NOMO-1 (cell line): ENCODE results near the gene MAPK12.

Experiments used
- DNase-seq, 2 experiments: peaks; one replicate each; lab custom pipeline; 2025; ENCODE audit not compliant: unreplicated experiment in 2 of 2; lab: John Stamatoyannopoulos, UW

The MAPK12 gene

DNA sequence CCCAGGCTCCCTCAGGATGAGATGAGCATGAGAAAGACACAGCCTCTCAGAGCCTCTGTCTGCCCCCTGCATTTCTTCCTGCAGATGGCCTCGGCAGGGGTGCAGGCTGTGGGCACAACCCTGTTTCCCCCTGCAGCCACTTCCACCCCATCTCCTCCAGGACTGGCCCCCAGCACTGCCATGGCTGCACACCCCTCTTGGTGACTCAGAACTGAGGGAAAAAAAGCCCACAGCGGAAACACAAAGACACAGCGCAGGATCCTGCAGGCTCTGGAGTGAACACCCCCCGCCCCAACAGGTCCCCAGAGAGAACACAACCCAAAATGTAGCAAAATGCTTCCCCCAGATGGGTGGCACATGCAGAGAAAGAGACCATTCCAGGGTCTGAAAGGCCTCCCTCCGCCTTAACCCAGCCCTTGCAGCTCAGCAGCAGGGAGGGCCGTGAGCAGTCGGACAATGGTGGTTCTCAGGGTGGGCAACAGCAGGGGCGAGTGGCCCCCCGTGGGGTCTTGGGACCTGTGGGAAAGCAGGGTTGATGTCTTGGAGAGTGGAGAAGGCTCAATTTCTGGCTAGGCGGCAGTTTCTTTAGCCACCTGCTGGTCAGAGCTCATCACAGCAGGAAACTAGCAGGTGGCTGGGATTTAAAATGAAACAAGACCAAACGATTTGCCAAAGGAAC, 24.6 kb downstream of the MAPK12 start:
- no peak for DNase-seq

DNA sequence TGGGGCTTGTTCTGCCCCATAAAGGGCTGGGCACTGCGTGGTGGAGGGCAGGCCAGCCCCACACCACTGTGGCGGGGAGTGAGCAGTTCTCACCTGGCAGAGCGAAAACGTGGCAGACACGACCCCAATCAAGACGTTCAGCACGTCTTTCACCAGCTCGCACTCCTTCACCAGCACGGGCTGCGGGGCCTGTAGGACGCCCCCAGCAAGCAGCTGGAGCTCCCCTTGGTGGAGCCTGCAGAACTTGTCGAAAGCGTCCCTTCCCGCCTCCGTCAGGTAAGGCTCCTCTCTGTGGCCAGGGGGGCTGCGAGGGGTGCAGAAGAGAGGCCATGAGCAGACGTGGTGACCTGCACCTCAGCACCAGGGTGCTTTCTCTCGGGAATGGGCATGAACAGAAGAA, 28.3 kb downstream of the MAPK12 start:
- DNase-seq, result no peak

DNA sequence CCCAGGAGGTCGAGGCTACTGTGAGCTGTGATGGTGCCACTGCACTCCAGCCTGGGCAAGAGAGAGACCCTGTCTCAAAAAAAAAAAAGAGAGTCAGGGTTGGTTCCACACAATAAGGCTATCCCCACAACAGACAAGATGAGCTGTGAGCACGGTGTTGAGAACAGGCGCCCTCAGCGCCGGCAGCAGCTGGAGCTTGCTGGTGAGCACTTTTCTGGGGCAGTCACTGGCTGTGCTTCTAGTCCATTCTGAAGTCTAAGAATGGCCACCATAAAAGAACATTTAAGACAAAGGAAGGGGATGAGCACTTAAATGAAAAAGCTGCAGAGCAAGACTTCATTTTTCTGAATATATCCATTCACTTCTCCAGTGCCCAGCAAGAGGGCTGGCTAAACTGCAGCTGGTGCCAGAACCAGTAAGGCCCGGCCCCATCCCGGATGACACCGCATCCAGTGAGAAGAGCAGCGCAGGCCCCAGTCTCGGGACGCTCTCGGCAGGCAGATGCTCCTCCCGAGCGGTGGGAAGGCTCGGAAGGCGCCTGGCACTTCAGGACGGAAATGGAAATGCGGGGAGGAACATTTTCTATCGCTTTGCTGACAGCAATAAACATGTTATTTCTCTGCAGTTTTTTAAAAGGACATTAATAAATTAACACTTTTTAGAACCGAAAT, 28.9 kb downstream of the MAPK12 start:
- DNase-seq, result no peak

DNA sequence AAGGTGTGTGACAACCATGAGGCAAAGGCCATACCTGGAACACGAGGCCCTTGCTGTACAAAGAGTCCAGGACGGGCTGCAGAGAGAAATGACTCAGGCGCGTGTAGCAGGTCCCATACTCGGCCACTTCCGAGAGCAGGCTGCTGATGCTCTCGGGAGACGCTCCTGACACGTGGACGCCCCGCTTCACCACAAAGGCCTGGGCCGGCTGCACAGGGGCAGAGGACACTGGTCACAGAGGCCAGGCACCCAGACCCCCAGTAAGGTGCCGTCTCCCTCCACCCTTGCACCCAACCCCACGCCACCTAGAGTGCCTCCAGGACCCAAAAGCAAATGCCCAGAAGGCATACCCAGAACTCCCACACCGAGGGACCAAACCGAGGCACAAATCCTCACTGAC, 32.1 kb downstream of the MAPK12 start:
- no peak for DNase-seq

DNA sequence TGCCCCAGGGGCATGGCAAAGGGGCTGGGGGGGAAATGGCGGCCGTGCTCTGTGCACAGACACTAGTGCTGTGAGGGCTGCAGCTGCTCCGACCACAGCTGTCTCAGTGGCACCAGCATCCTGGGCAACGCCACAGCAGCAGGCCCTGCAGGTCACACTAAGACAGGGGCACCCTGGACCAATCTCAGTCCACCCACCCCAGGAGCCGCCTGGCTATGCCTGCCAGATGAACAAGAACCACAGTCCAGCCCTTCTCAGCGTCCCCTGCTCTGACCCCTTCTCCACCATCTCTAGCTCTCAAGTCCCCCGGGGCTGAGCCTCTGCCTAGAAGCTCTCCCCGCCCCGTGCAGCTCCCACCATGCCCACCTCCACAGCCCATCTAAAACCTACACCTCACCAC, 33.1 kb downstream of the MAPK12 start:
- no peak for DNase-seq

DNA sequence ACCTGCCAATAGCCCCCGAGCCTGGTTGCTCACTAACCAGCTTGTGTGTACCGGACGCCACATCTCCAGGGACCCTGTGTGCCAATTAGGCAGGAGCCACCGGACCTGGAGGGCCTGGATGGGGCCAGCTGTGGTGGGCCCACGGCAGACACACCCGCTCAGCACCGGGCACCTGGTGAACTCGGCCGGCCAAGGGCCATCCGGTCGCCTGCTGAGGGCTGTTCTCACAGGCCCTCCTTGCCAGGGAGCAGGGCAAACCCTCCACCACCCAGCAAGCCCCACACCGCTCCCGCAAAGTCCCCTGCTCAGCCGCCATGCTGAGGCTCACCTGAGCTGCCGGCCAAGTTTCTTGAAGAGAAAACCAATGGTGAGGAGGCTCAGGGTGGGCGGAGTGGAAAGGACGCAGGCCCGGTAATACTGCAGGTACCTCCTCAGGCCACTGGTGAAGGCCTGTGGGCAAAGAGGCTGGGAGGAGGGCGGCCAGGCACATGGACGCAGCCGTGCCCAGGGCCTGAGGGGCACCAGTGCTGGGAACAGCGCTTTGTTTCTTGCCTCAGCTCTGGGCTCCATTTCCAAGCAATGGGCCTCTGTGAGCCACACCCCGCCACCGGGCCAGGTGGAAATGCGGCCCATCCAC, 33.8 kb downstream of the MAPK12 start:
- no peak for DNase-seq

DNA sequence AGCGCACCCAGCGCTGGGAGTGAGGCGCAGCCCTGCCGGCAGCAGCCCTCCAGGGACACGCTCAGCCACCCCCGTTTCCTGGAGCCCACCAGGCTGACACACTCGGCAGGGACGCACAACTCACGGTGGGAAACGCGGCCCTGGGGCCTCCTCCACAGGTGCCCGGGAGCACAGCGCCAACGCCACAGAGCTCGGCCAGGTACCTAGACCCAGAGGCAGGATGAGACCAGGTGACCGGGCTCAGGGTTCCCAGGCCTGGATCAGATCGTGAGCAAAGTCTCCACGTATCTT, 34.7 kb downstream of the MAPK12 start:
- no peak for DNase-seq

DNA sequence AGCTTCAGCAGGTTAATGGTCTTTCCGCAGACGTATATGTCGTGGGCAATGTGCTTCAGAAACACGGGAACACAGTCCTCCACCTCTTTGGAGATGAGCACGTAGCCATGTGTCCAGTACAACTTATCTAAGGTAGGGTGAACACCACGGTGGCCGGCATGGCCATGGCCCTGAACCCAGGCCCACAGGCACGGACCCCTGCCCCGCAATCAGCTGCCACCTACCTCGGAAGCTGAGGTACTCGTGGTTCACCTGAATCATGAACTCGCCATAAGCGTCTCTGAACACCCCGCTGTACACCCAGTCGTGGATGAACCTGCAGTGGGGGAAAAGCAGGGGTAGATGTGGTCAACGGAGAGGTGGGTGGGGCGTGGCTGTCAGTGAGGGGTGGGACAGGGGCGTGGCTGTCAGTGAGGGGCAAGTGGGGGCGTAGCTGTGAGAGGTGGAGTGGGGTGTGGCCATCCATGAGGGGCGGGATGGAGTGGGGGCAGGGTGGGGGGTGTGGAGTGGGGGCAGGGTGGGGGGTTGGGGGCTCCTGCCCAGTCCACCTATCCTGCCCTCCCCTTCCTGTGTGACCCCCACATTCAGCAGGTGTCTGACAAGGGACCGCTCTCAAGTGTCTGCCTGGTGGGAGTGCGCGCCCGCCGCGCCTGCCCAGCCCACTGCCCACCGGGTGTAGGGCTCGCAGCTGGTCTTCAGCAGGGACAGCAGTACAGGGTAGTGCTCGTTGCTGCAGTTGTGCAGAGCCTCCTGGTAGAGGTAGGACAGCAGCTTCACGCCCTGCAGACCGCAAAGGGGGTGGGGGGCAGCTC, 35.2 kb downstream of the MAPK12 start:
- no peak for DNase-seq

DNA sequence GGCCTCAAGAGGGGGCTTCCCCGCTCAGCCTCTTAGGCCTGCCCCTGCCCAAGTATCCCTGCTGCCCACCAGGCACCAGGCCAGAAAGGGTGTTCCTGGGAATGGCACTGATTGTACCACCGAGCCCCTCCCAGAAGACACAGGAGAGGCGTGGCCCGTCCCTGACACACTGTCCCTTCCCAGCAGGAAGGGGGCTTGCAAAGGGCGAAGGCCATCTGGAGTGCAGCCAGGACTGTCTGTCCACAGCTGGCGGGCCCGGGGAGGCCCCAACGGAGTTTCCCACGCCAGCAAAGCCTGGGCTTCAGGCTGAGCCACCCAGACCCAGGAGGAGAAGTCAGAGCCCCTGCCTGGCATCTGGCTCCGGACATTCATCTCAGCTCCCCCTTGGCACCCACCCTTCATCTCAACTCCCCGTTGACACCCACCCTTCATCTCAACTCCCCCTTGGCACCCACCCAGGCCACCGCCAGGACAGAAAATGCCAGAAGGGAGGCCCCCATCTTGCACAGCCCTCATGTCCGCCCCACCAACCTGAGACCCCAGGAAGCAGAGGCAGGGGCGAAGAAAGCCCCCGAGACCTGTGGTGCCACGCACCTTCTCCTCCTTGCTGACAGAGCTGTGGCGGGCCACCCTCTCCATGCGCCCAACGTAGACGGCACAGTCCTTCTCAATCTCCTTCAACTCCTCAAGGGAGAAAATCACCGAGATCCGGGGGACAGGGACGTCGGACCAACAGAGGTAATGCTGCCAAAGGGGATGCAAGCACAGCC, 36.1 kb downstream of the MAPK12 start:
- DNase-seq, result no peak

DNA sequence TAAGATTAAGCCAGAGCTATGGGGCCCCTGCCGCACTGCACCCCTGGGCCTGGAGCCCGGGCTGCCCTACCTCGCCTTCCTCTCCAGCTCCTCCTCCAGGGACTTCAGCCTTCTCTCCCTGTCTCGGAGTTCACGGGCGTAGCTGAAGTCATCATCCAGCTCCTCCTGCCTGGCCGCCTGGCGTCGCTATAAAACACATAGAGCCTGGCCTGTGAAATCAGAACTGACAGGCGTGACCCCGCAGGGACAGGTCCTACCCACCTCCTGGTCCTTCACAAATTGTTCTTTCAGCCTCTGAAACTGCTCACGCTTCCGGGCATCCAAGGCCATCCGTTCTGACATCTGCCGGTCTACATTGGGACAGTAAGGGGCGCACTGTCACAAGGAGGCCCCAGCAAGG, 37.4 kb downstream of the MAPK12 start:
- no peak for DNase-seq

DNA sequence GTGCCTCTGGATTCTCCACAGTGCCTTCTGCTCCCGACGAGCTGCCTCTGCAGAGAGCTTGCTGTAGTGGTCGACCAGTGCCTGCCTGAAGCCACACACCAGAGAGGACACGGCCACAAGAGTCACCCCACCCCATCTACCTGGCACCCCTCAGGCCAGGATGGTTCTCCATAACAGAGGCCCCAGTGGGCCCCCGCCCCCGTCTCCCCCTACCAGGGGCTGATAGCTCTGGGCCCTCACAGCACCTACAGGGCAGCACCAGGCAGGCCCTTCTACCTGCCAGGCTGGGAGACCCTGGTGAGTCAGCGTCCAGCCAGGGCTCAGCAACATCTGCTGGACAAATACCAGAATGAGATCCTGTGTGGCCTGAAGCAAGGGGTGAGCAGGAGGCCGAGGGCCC, 39.0 kb downstream of the MAPK12 start:
- DNase-seq, result no peak

DNA sequence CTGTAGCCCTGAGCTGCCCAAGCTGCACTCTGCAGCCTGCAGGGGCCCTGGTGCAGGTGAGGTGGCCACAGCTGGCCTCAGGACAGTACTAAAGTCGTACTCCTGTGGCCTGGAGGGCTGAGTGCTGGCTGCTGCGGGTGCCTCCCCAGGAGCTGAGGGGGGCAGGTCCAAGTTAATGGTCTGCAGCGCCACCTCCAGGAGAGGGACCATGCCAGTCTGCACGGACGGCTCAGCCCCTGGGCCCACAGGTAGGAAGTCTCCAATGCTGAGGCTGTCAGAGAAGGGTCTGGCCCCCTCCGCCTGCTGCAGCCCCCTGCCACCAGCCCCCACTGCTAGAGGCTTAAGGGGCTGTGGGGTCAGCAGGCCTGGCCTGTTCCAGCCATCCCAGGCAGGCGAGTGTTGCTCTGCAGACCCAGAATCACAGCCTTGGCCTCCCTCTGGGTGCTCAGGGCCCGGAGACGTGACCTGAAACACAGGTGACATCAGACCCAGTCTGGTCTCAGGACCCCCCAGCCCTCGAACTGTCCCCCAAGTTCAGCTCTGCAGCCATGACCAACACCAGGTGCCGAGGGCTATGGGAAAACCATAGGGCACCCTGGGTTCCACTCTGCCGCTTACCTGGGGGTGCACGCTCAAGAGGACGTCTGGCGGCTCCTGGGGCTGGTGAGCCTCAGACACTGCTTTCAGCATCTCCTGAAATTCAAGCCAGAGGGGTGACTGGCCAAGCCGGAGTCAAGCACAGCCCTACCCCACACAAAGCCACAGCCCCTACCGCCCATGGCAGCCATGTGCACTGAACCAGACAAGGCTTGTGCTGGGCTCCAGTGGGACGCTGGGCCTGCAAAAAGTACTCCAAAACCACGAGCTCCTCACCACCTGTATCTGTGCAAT, 39.8 kb downstream of the MAPK12 start:
- no peak for DNase-seq

DNA sequence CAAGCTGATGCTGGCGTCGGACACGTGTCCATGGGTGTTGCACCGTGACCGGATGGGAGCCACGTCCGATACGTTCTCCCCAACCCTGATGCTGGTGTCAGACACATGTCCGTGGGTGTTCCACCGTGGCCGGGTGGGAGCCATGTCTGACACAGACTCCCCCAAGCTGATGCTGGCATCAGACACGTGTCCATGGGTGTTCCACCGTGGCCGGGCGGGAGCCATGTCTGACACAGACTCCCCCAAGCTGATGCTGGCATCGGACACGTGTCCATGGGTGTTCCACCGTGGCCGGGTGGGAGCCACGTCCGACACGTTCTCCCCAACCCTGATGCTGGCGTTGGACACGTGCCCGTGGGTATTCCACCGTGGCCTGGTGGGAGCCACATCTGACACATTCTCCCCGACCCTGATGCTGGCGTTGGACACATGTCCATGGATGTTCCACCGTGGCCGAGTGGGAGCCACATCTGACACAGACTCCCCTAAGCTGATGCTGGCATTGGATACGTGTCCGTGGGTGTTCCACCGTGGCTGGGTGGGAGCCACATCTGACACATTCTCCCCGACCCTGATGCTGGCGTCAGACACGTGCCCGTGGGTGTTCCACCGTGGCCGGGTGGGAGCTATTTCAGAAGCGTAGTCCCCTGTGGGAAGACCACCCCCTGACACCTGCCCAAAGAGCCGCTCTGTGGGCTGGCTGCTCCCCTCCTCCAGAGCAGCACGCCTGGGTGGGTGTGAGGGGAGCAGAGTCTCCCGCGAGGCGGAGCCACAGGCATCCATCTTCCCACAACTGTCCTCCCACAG, 40.7 kb downstream of the MAPK12 start:
- DNase-seq, result no peak

DNA sequence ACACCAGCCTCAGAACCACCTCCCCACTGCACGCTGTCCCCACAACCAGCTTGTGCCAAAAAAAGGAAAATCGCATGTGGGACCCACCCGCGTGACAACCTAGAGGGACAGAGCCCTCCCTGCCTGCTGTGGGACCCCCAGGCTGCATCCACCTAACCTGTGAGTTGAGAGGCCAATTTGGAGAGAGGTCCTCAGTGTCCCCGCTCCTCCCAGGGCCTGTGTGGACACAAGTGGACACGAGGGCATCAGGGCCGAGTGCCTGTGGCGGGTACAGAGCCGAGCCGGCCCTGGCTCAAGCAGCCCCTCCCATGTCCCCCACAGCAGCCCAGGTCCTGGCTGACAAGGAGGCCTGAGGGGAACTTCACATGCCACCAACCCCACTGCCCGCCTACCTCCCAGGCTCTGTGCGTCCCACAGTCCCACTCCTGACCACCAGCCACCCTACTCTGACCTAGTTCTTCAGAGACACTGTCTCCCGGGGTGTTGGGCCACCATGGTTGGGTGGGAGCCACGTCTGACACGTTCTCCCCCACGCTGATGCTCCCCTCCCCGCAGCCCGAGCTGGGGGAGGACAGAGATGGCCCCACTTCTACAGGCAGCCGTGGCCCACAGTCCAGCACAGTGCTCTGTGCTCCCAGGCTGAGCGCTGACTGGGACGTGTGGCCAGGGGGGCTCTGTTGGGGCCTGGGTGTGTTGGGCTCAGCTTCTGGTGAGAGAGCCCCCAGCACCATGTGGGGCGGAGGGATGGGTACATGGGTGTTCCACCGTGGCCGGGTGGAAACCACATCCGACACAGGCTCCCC, 41.5 kb downstream of the MAPK12 start:
- DNase-seq, result no peak

DNA sequence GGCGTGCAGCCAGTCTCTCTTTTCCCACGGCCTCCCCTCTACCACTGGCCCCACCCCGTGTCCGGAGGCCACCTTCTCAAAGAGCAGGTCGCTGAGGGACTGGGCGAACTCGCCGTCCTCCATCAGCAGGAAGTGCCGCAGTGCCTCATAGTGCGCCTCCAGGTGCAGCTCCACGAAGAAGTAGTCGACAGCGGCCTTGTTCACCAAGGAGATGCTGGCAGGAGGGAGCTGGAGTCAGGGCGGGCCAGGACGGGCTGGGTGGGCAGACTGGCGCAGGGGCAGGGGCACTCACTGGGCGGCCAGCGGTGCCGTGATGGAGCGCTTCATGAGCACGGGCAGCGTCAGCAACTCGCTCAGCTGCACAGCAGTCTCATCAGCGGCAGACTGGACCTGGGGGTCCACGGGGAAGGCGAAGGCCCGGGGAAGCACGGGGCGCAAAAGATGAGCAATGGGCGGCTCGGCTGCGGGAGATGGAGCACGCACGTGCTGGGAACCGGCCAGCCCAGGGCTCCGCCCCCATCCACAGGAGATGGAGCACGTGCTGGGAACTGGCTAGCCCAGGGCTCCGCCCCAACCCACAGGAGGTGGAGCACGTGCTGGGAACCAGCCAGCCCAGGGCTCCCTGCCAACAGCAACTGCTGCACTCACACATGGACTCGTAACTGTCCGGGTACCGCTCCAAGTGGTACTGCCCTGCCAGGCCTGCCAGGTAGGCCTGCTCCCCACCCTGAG, 42.3 kb downstream of the MAPK12 start:
- no peak for DNase-seq

DNA sequence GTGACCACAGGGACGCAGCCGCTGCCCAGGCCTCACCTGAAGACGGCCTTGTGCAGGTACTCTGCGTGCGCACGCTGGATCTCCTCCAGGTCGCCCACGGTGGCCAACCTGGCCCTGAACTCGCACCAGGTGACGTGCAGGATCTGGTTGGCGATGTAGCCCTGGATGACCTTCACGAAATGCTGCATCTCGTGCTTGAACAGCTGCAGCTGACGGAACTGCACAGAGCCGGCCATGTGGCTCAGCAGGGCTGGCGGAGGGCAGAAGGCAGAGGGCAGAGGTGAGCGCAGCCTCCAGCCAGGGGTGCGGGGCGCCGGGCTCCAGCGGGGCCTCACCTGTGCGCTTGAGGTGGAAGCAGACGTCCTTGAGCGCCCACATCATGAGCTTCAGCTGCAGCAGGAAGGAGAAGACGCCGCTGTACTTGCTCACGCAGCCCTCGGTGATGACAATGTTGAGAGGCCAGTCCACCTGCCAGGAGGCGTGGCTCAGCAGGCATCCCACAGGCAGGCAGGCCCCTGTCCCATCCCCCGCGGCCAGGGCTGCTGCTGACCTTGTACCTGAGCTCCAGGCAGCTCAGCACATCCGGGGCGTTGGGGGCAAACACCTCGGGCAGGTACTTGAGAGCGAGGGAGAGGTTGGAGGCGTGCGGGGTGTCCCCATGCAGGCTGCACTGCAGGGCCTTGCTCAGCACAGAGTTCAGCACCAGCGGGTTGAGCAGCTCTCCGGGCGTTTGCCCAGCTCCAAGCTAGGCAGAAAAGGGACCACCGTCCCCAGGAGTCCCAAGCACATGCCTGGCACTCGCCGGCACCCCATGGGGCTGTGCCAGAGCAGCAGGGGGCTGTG, 43.1 kb downstream of the MAPK12 start:
- no peak for DNase-seq
